GM10266 (cell line): ENCODE data around the gene ACTN2.
"Not testable (repeated sequence)": the region's sequence is repeated elsewhere in the genome, so short reads cannot be mapped to it uniquely, and the experiment has no call there.

Experiments
- DNase-seq: peaks from one replicate; pipeline ENCODE4 v3.0.0; 2012; ENCODE audit errors: extremely low spot score
- TF ChIP-seq, protein P1 (sequence below): IDR thresholded peaks from 2 replicates; pipeline ENCODE4 v1.5.1; 2012; ENCODE audit warnings: mild to moderate bottlenecking, low read depth; ENCODE audit not compliant: control insufficient read depth, insufficient read depth; ENCODE audit errors: missing control alignments

The ACTN2 gene

DNA sequence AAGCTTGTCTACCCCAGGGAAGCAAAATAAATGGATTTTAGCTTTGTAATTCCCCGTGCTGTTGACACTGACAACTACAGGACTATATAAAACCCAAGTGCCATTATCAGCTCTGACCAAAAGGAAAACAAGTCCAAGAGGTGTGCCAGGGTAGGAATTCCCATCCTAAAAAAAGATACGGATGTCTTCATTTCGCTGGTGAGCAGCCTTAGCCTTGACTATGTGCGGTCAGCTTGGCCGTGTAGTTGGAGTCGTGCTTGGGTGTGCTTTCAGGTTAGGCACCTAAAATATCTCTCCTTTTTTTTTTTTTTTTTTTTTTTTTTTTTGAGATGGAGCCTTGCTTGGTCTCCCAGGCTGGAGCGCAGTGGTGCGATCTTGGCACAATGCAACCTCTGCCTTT is 28.9 kb upstream of the ACTN2 start:
- no peak for DNase-seq
- TF ChIP-seq, protein P1, sequence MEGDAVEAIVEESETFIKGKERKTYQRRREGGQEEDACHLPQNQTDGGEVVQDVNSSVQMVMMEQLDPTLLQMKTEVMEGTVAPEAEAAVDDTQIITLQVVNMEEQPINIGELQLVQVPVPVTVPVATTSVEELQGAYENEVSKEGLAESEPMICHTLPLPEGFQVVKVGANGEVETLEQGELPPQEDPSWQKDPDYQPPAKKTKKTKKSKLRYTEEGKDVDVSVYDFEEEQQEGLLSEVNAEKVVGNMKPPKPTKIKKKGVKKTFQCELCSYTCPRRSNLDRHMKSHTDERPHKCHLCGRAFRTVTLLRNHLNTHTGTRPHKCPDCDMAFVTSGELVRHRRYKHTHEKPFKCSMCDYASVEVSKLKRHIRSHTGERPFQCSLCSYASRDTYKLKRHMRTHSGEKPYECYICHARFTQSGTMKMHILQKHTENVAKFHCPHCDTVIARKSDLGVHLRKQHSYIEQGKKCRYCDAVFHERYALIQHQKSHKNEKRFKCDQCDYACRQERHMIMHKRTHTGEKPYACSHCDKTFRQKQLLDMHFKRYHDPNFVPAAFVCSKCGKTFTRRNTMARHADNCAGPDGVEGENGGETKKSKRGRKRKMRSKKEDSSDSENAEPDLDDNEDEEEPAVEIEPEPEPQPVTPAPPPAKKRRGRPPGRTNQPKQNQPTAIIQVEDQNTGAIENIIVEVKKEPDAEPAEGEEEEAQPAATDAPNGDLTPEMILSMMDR: no peak

DNA sequence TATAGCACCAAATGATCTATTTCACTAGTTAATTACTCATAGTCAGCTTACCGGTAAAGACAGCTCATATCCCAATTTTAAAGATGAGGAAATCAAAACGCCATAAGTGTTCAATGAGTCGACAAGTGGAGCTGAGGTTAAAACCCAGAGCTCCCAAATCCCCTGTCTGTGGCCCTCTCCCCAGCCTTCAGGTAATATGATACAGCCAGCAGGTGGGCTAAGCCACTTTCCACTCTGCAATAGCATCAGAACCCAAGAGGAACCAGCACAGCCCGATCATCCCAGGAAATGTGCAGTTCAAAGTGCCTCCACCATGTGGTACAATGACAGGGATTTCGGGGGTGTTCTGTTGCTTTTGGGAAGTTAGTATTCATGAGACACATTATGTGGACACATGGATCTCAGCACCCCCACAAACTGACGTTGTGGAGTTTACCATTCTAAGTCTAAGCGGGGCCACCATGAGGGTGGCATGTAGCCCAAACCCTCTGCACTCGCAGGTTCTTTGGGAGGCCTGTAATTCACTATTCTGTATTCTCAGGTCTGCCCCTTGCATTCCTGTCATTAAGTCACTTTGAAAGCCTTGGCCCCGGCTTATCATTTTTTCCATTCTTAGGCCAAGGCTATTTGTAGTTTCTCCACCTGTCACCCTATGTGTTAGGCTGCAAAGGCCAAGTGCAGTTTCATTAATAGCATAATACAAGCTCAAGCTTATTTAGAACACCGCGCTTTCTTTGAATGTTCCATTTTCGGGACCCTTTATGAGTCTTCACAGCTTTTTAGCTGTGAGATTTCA is 26.3 kb upstream of the ACTN2 start:
- DNase-seq: no peak
- TF ChIP-seq, protein P1: no peak

DNA sequence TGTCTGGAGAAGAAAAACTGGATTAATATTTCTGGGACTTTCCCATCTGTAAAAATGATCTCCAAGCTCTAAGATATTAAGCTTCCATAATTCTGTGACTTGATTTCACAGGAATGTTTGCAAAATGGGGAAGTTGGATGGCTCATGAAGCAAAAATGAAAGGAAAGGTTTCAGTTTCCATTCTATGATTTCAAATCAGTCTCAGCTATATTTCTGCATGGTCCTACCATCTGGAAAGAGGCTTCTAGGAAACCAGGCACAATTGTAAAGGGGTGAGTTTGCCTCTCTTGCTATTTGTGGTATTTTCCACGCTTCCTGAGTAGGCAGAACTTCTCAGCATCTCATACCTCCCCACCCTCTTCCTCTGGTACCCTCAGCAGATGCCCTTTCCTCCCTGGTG is 22.4 kb upstream of the ACTN2 start:
- TF ChIP-seq, protein P1: no peak
- DNase-seq: no peak

DNA sequence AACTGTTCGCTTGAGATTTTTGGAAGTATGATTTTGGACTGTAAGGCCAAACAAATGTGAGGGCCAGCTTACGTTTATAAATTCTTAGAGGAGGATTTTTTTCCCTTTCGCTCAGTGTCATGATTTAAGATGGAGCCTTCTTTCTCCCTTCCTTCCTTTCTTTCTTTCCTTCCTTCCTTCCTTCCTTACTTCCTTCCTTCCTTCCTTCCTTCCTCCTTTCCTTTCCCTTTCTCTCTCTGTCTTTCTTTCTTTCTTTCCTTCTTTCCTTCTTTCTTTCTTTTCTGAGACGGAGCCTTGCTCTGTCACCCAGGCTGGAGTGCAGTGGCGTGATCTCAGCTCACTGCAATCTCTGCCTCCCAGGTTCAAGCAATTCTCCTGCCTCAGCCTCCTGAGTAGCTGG is 17.4 kb upstream of the ACTN2 start:
- DNase-seq: not testable (repeated sequence)

DNA sequence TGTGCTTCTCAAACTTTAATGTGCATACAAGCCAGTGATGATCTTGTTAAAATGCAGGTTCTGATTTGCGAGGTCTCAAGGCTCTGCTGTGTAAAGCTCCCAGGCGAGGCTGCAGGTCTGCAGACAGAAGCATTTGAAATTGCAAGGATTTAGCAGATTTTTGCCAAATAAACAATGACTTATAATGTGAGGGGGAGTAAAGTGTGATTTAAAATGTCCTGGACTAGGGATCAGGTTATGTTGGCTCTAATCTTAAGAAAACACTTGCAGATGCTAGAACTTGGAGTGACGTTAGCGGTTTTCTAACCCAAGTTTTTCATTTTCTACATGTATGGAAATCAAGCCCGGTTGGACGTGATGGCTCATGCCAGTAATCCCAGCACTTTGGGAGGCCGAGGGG is 16.2 kb upstream of the ACTN2 start:
- TF ChIP-seq, protein P1: no peak
- DNase-seq: no peak

DNA sequence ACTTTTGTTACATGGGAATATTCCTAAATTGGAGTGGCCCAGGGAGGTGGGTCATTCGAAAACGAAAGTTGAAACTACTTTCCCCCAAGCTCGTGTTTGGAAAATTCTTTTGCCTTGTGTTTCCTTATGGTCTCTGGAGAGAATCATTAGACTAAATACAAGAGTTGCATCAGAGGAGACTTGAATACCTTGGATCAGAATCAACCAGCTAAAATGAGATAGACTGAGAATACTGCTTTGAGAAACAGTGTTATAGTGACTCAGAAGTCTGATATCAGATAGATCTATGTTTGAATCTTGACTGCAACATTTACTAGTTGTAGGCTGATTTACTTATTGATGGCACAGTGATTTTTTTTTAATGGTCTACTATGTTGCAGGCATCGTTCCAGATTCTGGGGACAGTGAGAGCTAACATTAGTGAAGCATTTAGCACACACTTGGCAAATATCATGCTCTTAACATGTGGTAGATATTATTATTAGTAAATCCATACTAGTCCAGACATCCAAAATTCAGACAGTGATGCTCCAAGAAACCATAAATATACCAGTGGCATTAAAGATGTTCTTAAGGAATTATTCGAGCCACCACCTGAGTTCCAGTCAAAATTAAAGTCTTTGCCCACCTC is 12.9 kb upstream of the ACTN2 start:
- TF ChIP-seq, protein P1: no peak
- DNase-seq: no peak

DNA sequence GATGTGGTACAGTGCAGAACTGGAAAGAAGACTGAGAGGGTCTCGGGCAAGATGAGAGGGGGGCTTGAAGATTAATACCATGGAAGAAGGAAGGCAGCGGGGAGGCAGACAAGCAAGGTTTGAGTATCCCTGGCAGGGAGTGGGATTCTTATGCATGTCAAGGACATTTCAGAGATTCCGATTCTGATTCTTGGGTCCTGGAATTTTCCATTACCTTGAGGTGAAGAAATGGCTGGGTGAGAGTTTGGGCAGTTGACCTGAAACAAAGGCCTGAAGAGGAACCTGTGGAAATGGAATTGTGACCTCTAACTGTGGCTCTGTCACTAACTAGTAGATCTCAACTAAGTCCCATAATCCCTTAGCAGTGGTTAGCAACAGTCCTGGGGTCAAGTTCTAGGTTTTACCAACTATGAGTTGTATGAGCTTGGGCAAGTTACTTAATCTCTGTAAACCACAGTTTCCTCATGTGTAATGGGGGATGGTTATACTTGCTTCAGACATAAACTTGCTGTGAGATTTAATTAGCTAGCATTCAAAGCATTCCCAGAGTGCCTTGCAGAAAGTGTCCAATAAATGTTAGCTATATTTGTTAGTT is 8.6 kb upstream of the ACTN2 start:
- TF ChIP-seq, protein P1: no peak
- DNase-seq: no peak
